IPS-NIHi11 (cell line): ENCODE measurements around the gene PCDHB7.
"Not testable (repeated sequence)": the region's sequence is repeated elsewhere in the genome, so short reads cannot be mapped to it uniquely, and the experiment has no call there.

Source experiments
- DNase-seq: peaks from one replicate; pipeline ENCODE4 v3.0.0; 2012; ENCODE audit warnings: mixed read lengths, low spot score

The PCDHB7 gene

GRCh38 chr5:141172381-141173204 lies at the start of gene PCDHB7:
TSS of gene PCDHB7 (plus strand) at chr5:141172644. CDS start at chr5:141172836, 192 bp downstream.
- peak; percentile 40 for DNase-seq

GRCh38 chr5:141123396-141124135 lies 48.9 kb upstream of the PCDHB7 start:
- not testable (repeated sequence) for DNase-seq

- DNase-seq = peak; percentile 14
These were observed 45.1 kb upstream of the PCDHB7 start for GRCh38 chr5:141127305-141127704.

GRCh38 chr5:141135030-141135717 lies 37.3 kb upstream of the PCDHB7 start, which contains the start of gene PCDHB5:
TSS of gene PCDHB5 (plus strand) at chr5:141135206. CDS start at chr5:141135435, 229 bp downstream.
- no peak for DNase-seq

GRCh38 chr5:141135718-141136266 lies 36.7 kb upstream of the PCDHB7 start:
- no peak for DNase-seq

GRCh38 chr5:141137346-141137745 lies 35.1 kb upstream of the PCDHB7 start:
- DNase-seq = not testable (repeated sequence)

GRCh38 chr5:141149812-141150211 lies 22.6 kb upstream of the PCDHB7 start, which contains the start of gene PCDHB6:
TSS of gene PCDHB6 (plus strand) at chr5:141150057. CDS start at chr5:141150258, 201 bp downstream.
- DNase-seq = no peak

- DNase-seq = no peak
These were observed 22.0 kb upstream of the PCDHB7 start for GRCh38 chr5:141150224-141150992.

- no peak for DNase-seq
These were observed 21.5 kb upstream of the PCDHB7 start for GRCh38 chr5:141150993-141151325.

- DNase-seq = not testable (repeated sequence)
These were observed 20.8 kb upstream of the PCDHB7 start for GRCh38 chr5:141151632-141152031.

GRCh38 chr5:141152096-141152495 lies 20.3 kb upstream of the PCDHB7 start:
- not testable (repeated sequence) for DNase-seq

- peak; percentile 44 for DNase-seq
These were observed 16.7 kb upstream of the PCDHB7 start for GRCh38 chr5:141155540-141156374.

GRCh38 chr5:141157356-141157755 lies 15.1 kb upstream of the PCDHB7 start:
- not testable (repeated sequence) for DNase-seq

GRCh38 chr5:141157901-141158300 lies 14.5 kb upstream of the PCDHB7 start:
- not testable (repeated sequence) for DNase-seq

GRCh38 chr5:141174291-141175104 lies 2.1 kb downstream of the PCDHB7 start:
- DNase-seq = not testable (repeated sequence)

- no peak for DNase-seq
These were observed 3.5 kb downstream of the PCDHB7 start for GRCh38 chr5:141175933-141176332.

- DNase-seq = not testable (repeated sequence)
These were observed 5.2 kb downstream of the PCDHB7 start, which contains the start of gene PCDHB8 for GRCh38 chr5:141177577-141178191. TSS of gene PCDHB8 (plus strand) at chr5:141177790. CDS start at chr5:141178035, 245 bp downstream.

GRCh38 chr5:141179371-141179770 lies 6.9 kb downstream of the PCDHB7 start:
- not testable (repeated sequence) for DNase-seq

- DNase-seq = not testable (repeated sequence)
These were observed 7.4 kb downstream of the PCDHB7 start for GRCh38 chr5:141179876-141180275.
